Adrenal gland (tissue), 5 donors: Measurements from ENCODE around the gene FUT6.

Experiments
- POLR2A ChIP-seq, 2 donors: fragments of 450-650 bp; IDR thresholded peaks; one replicate each; pipeline ENCODE4 v1.6.1; 2017; ENCODE audit warnings: antibody characterized with exemption in 2 of 2, mild to moderate bottlenecking in 2 of 2, moderate library complexity in 1 of 2
- TF ChIP-seq, protein P1 (sequence below), 6 experiments: fragments of 450-650 bp in 4 of 6; fragments of 200-600 bp in 2 of 6; sonication (generic) in 1 of 6; IDR thresholded peaks; 1 replicate in 5 of 6; 2 replicates in 1 of 6; pipeline versions ENCODE4 v1.5.1 to v1.8.0; 2016 to 2021; ENCODE audit warnings: antibody characterized with exemption in 6 of 6, mild to moderate bottlenecking in 2 of 6, moderate library complexity in 1 of 6
- donor health status: DM: no; HTN: no; CAD: no.

- no peak for TF ChIP-seq POLR2A (IDR thresholded peaks at IDR 0.05)
- TF ChIP-seq, protein P1, sequence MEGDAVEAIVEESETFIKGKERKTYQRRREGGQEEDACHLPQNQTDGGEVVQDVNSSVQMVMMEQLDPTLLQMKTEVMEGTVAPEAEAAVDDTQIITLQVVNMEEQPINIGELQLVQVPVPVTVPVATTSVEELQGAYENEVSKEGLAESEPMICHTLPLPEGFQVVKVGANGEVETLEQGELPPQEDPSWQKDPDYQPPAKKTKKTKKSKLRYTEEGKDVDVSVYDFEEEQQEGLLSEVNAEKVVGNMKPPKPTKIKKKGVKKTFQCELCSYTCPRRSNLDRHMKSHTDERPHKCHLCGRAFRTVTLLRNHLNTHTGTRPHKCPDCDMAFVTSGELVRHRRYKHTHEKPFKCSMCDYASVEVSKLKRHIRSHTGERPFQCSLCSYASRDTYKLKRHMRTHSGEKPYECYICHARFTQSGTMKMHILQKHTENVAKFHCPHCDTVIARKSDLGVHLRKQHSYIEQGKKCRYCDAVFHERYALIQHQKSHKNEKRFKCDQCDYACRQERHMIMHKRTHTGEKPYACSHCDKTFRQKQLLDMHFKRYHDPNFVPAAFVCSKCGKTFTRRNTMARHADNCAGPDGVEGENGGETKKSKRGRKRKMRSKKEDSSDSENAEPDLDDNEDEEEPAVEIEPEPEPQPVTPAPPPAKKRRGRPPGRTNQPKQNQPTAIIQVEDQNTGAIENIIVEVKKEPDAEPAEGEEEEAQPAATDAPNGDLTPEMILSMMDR (IDR thresholded peaks at IDR 0.05) = peak in 3 of 6 experiments; percentile 31
Observed at GRCh38 chr19:5826531-5827341, 12.8 kb downstream of the FUT6 start.
